Central memory CD8-positive, alpha-beta T cell (primary cell): Measurements from ENCODE around the gene SNAP23.
"Not testable (repeated sequence)": the region's sequence is repeated elsewhere in the genome, so short reads cannot be mapped to it uniquely, and the experiment has no call there.

Source experiments
- ATAC-seq: fragments of 150-1000 bp; cut with Tn5 transposase; replicated peaks from 2 replicates; pipeline ENCODE4 v1.10.0; 2022; ENCODE audit warnings: mild to moderate bottlenecking, moderate FRiP score, moderate number of reproducible peaks; ENCODE audit not compliant: poor library complexity, severe bottlenecking; ENCODE audit errors: extremely low read depth
- DNase-seq, 2 donors: peaks; one replicate each; pipeline ENCODE4 v3.0.0; 2021; ENCODE audit warnings: low spot score in 2 of 2
- H3K27ac Mint-ChIP-seq: one replicate; pipeline ENCODE4 v1.8.0; 2022; ENCODE audit warnings: low read depth, mild to moderate bottlenecking, moderate library complexity, mixed read lengths
- H3K27me3 Mint-ChIP-seq: one replicate; pipeline ENCODE4 v1.8.0; 2022; ENCODE audit warnings: mixed read lengths
- H3K36me3 Mint-ChIP-seq: one replicate; pipeline ENCODE4 v1.8.0; 2022; ENCODE audit warnings: mild to moderate bottlenecking, moderate library complexity, mixed read lengths; ENCODE audit not compliant: insufficient read depth
- H3K4me1 Mint-ChIP-seq: one replicate; pipeline ENCODE4 v1.8.0; 2022; ENCODE audit warnings: mixed read lengths
- H3K4me3 Mint-ChIP-seq: one replicate; pipeline ENCODE4 v1.8.0; 2022; ENCODE audit warnings: mild to moderate bottlenecking, moderate library complexity, mixed read lengths
- H3K9me3 Mint-ChIP-seq: one replicate; pipeline ENCODE4 v1.8.0; 2022; ENCODE audit warnings: mixed read lengths

SNAP23 gene

DNA sequence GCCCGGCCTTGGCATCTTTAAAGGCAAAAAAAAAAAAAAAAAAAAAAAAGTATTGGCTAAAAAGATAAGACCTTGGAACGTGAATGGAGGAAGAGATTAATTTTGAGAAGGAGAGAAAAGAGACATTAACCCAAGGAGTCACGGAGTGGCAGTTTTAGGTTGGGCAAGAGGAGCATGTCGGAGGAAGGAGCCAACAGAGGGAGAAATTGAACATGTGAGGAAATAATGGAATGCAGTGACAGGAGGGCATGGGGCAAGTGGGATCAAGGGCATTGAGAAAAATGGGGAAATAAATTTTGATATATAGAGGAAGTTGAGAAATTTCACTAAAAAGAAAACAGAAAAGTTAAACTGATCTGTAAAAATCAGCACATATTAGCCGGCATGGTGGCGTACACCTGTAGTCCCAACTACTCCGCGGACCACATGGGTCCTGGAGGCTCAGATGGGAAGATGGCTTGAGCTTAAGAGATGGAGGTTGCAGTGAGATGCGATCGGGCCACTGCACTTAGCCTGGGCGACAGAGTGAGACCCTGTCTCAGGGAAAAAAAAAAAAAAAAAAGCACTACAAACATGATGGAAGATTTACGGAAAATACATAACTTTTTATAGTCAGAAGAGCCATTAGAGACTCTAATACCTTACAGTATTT, 54.4 kb downstream of the SNAP23 start:
- Mint-ChIP-seq H3K27ac (peak overlapping the region; percentile 97), H3K4me1 (peaks cover 45% of the 10 kb centered on the region), H3K4me3 (peak overlapping the region; percentile 90), H3K27me3 (no peaks in the 10 kb centered on the region), H3K9me3 (no peaks in the 10 kb centered on the region), H3K36me3 (peaks cover 23% of the 10 kb centered on the region)
- ATAC-seq (no peak), DNase-seq (no peak)

DNA sequence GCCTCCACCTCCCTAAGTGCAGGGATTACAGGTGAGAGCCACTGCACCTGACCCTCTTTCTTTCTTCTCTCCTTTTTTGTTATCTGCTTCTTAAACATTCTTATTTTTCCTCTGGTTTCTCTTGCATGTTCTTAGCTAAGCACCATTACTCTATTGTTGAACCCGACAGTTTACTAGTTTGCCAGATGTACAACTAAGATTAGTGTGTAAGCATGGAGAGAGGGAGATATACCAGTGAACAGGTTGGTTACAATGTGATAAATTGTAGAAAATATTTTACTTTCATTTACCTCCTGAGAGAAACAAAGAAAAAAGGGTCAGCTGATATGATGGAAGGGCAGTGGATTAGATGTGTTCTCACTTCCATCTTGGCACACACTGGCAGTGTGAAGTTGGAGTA, 58.1 kb downstream of the SNAP23 start:
- peaks cover 24% of the 10 kb centered on the region for H3K4me1 Mint-ChIP-seq
- DNase-seq: no peak
- no peak for ATAC-seq
- H3K4me3 Mint-ChIP-seq: no peak overlapping the region
- H3K36me3 Mint-ChIP-seq: peaks cover 14% of the 10 kb centered on the region
- no peaks in the 10 kb centered on the region for H3K9me3 Mint-ChIP-seq
- H3K27me3 Mint-ChIP-seq: no peaks in the 10 kb centered on the region
- H3K27ac Mint-ChIP-seq: peak overlapping the region; percentile 14

DNA sequence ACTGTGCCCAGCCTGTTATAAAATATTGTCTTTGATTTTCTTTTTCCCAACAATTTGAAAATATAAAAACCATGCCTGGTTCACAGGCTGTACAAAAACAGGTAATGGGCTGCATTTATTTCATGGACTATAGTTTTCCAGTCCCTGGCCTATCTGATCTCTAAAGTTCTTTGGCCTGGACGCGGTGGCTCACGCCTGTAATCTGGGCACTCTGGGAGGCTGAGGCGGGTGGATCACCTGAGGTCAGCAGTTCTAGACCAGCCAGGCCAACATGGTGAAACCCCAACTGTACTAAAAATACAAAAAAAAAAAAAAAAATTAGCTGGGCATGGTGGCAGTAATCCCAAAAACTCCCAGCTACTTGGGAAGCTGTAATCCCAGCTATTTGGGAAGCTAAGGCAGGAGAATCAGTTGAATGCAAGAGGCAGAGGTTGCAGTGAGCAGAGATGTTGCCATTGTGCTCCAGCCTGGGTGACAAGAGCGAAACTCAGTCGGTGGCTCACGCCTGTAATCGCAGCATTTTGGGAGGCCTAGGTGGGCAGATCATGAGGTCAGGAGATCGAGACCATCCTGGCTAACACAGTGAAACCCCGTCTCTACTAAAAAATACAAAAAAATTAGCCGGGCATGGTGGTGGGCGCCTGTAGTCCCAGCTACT, 61.2 kb downstream of the SNAP23 start:
- ATAC-seq, H3K27me3 Mint-ChIP-seq, DNase-seq, H3K27ac Mint-ChIP-seq, H3K4me3 Mint-ChIP-seq, H3K9me3 Mint-ChIP-seq: not testable (repeated sequence)
- peaks cover 27% of the 10 kb centered on the region for H3K36me3 Mint-ChIP-seq
- peaks cover 11% of the 10 kb centered on the region for H3K4me1 Mint-ChIP-seq

DNA sequence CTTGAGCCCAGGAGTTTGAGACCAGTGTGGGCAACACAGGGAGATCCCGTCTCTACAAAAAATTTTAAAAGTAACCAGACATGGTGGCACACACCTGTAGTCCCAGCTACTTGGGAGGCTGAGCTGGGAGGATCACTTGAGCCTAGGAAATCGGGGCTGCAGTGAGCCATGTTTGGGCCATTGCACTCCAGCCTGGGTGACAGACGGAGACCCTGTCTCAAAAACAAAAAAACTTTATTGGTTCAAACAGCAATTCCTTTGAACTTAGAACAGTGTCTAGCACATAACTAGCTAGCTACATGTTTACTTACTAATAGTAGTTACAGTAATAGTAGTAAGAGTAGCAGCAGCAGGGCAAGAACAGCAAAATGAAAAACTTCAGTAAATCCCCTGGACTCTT, 63.3 kb downstream of the SNAP23 start:
- Mint-ChIP-seq H3K4me3 (no peak overlapping the region), H3K27me3 (no peaks in the 10 kb centered on the region), H3K9me3 (no peaks in the 10 kb centered on the region), H3K4me1 (peaks cover 5% of the 10 kb centered on the region), H3K27ac (no peak overlapping the region), H3K36me3 (peaks cover 34% of the 10 kb centered on the region)
- no peak for DNase-seq
- ATAC-seq: no peak

DNA sequence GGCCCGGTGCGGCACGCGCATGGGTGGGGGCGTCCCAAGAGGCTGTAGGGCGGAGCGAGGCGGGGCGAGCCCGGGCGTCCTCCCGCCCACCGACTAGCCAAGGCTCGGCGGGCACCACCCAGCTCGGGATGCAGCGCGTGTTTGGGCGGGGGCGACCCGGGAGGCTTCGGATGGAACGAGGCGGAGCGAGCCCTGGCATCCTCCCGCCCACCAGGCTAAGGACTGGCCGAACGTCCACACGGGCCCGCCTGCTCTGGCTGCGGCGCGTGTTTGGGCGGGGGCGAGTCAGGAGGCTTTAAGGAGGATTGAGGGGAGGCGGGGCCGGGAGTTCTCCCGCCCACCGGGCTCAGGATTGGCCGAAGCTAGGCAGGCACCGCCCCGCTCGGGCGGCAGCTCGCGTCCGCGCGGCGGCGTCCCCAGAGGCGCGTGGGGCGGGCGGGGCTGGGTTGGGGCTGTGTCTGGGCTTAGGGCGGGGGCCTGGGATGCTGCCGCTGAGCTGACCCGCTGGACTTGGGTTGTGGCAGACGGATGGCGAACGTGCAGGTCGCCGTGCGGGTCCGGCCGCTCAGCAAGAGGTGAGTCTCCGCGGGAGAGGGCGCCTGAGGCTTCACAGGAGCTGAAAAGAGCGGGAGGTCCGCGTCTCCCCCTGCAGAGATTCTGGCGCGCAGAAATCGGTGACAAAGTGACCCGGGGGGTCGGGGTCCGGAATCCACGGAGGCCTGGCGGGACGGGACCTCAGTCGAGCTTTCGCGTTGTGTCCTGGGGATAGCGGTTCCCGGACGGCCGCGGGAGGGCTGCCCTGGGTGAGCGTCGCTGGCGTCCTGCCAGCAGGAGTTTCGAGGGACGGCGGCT, 80.0 kb downstream of the SNAP23 start, which contains the start of gene STARD9:
STARD9 (plus strand) TSS at position 419 of the 852 bp plus-strand sequence; CDS start at position 529, 110 bp downstream.
- ATAC-seq (peak; percentile 95), DNase-seq (peak; percentile 90)
- no peaks in the 10 kb centered on the region for H3K36me3 Mint-ChIP-seq
- H3K9me3 Mint-ChIP-seq: no peaks in the 10 kb centered on the region
- peaks cover 19% of the 10 kb centered on the region for H3K4me1 Mint-ChIP-seq
- peak within 1 kb of the TSS; percentile 83 for H3K4me3 Mint-ChIP-seq
- no peaks in the 10 kb centered on the region for H3K27me3 Mint-ChIP-seq
- H3K27ac Mint-ChIP-seq: peak within 1 kb of the TSS; percentile 67

DNA sequence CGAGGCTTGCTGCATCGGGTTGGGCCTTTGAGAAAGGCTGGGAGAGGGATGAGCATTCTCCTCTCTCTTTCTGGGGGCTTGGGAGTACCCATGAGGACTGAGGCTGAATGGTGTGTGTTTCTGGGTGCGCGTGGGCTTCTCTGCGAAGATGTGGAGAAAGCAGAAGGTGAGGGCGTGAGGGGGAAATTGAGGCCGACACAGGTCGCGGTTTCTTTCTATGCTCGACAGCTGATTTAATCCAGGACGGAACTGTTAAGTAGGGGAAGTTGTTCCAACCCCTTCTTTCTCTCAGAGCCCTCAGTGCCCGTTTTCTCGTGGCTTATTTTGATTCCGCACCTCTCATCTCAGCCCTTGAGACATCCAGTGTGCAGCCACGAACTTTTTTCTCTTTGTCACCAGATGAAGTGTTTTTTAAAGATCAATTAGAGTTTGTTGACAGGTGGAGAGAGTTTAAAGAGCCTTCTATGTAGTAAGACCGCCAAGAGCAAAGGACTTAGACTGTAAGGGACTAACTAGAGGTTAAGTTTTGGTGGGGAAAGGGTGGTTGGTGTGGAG, 80.7 kb downstream of the SNAP23 start:
- ATAC-seq: no peak
- Mint-ChIP-seq H3K9me3 (no peaks in the 10 kb centered on the region), H3K4me3 (peak overlapping the region; percentile 83), H3K27me3 (no peaks in the 10 kb centered on the region), H3K36me3 (no peaks in the 10 kb centered on the region), H3K4me1 (peaks cover 26% of the 10 kb centered on the region), H3K27ac (peak overlapping the region; percentile 67)
- DNase-seq: no peak

DNA sequence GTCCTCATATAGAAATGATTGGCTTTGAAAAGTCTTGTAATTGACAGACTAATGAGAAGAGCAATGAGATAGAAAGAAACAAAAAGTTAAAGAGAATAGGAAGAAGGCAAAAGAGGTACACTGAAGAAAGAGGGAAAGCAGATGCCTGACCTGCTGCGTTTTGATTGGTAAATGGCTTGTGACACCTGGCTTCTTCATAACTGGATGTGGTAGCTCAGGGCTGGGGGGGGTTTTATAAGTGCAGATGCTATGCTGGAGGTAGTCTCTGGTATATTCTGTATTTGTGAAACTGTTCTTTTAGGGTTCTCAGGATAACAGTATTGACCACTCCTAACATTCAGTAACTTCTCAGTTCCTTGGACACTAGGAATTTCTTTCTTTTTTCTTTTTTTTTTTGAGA, 81.3 kb downstream of the SNAP23 start:
- Mint-ChIP-seq H3K4me1 (peaks cover 33% of the 10 kb centered on the region), H3K9me3 (no peaks in the 10 kb centered on the region), H3K36me3 (no peaks in the 10 kb centered on the region), H3K4me3 (peak overlapping the region; percentile 83), H3K27ac (no peak overlapping the region), H3K27me3 (no peaks in the 10 kb centered on the region)
- ATAC-seq: no peak
- DNase-seq: no peak

DNA sequence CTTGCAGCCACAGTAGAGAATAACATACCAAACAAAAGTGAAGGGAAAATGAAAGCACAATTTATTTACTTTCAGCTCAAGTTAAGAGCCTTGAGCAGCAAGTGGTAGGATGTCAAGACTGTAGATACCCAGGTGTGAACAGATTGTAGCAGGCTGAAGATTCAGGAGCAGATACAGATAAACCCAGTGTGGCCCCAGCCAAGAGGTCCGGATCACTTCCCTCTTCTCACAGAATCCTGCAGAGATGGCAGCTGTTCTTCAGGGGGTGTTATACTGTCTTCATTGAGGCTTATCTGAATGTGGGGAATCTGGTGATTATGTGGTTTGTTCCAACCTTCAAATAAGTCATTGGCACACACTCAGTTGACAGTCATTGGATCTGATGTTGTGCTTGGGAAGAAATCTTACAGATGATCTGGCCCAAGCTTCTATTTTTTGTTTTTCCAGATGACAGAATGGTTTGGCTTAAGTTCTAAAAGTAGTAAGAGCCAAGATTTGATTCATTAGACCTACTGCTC, 82.1 kb downstream of the SNAP23 start:
- Mint-ChIP-seq H3K27me3 (no peaks in the 10 kb centered on the region), H3K9me3 (no peaks in the 10 kb centered on the region), H3K4me1 (peaks cover 35% of the 10 kb centered on the region), H3K4me3 (peak overlapping the region; percentile 83), H3K36me3 (no peaks in the 10 kb centered on the region), H3K27ac (no peak overlapping the region)
- DNase-seq (no peak), ATAC-seq (no peak)

DNA sequence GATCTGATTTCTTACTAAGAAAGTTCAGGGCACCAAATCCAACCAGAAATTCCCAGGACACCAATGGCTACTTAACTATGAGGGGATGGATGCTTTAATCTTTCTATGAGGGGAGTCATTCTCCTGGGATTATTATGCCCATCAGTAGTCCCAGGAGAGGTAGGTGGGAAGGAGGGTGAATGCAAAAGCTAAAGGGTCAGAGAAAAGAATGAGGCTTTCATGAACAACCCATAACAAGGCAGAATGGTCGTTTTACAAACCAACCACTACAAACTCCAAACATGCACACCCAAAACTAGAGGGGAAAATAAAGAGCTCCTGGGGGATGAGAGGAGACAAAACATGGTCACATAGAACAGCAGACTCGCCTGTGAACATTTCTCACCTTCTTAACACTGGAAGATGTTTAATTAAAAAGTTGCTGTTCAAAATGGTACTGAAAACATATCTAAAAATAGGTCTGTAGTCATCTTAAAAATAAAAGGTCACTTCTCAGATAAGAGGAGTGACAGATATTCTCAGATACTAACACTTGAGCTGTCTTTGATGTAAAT, 83.6 kb downstream of the SNAP23 start:
- peaks cover 35% of the 10 kb centered on the region for H3K4me1 Mint-ChIP-seq
- no peak overlapping the region for H3K4me3 Mint-ChIP-seq
- ATAC-seq: no peak
- no peaks in the 10 kb centered on the region for H3K9me3 Mint-ChIP-seq
- no peaks in the 10 kb centered on the region for H3K36me3 Mint-ChIP-seq
- no peak overlapping the region for H3K27ac Mint-ChIP-seq
- H3K27me3 Mint-ChIP-seq: no peaks in the 10 kb centered on the region
- DNase-seq: no peak

DNA sequence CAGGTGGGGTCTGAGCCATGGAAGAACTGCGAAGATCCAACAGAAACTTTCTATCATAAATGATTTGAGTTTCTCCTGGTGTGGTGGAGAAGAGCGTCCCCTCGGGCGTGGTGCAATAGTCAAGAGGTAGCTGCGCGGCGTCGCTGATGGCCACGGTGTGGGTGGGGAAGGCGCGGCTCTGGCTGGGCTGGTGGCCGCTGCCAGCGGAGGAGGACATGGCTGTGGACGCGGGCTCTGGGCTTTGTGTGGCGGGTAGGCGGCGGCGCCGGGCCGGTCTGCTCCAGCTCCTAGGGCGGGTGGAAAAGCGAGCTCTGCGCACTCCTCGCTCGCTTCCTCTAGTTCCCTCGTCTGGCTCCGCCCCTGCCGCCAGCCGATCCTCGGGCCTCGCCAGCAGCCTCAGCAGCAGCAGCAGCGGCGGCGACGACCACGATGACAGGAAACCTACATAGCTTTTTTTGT, 85.9 kb downstream of the SNAP23 start:
- H3K27ac Mint-ChIP-seq: peak overlapping the region; percentile 90
- H3K4me1 Mint-ChIP-seq: peaks cover 28% of the 10 kb centered on the region
- ATAC-seq (peak; percentile 98), DNase-seq (peak; percentile 58 to 62)
- H3K4me3 Mint-ChIP-seq: peak overlapping the region; percentile 90
- H3K36me3 Mint-ChIP-seq: no peaks in the 10 kb centered on the region
- H3K9me3 Mint-ChIP-seq: no peaks in the 10 kb centered on the region
- H3K27me3 Mint-ChIP-seq: no peaks in the 10 kb centered on the region
